ENCODE data around the gene CEP104.

Gene CEP104

GRCh38 chr1:3869751-3870301, 12.8 kb upstream of the CEP104 start:
- POLR2A ChIA-PET: no interaction called here
- no peak for TF ChIP-seq SP1 (IDR thresholded peaks at IDR 0.05)
- TF ChIP-seq ELF4 (IDR thresholded peaks at IDR 0.05): no peak
- TF ChIP-seq ARNT (IDR thresholded peaks at IDR 0.05): no peak
- TF ChIP-seq LEF1 (IDR thresholded peaks at IDR 0.05; ENCODE audit: borderline replicate concordance): no peak
- TF ChIP-seq CTBP1 (IDR thresholded peaks at IDR 0.05; ENCODE audit: borderline replicate concordance): no peak
- no peak for TF ChIP-seq BHLHE40 (IDR thresholded peaks at IDR 0.05; ENCODE audit: borderline replicate concordance)
- TF ChIP-seq, protein P1, sequence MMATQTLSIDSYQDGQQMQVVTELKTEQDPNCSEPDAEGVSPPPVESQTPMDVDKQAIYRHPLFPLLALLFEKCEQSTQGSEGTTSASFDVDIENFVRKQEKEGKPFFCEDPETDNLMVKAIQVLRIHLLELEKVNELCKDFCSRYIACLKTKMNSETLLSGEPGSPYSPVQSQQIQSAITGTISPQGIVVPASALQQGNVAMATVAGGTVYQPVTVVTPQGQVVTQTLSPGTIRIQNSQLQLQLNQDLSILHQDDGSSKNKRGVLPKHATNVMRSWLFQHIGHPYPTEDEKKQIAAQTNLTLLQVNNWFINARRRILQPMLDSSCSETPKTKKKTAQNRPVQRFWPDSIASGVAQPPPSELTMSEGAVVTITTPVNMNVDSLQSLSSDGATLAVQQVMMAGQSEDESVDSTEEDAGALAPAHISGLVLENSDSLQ (IDR thresholded peaks at IDR 0.05): no peak
- TF ChIP-seq SUZ12 (IDR thresholded peaks at IDR 0.05): no peak
- TF ChIP-seq ZNF384 (IDR thresholded peaks at IDR 0.05): no peak
- TF ChIP-seq L3MBTL2 (conservative IDR thresholded peaks at IDR 0.05): no peak
- no peak for TF ChIP-seq FOXK2 (IDR thresholded peaks at IDR 0.05)
- TF ChIP-seq HDGF (IDR thresholded peaks at IDR 0.05; ENCODE audit: borderline replicate concordance): no peak
- TF ChIP-seq FOXM1 (IDR thresholded peaks at IDR 0.05; ENCODE audit: borderline replicate concordance): no peak
- no peak for TF ChIP-seq NFRKB (IDR thresholded peaks at IDR 0.05)
- no peak for TF ChIP-seq TARDBP (IDR thresholded peaks at IDR 0.05)
- TF ChIP-seq FOXA1 (IDR thresholded peaks at IDR 0.05): no peak
- CTCF ChIA-PET: no interaction called here
- peak; percentile 21 for DNase-seq (ENCODE audit: extremely low spot score)

DNA sequence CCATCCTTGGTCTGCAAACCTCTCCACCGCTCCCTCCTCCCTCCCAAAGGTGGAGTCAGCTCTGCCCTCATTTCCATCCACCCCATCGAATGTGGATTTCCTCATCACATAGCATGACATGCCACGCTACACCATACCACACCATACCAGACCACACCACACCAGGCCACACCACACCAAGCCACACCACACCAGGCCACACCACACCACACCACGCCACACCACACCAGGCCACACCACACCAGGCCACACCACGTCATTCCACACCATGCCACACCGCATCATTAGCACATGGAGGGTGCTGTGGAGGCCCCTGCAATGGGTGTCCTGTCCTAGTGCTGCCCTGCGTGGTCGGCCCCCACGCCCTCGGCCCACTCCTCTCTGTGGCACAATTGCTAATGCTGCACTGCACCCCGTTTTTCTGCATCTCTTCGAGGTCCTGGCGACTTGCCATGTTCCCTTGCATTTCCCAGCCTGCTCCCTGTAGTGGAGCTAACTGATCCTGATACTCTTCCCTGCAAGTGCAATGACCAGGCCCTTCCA, 11.5 kb upstream of the CEP104 start:
- DNase-seq (ENCODE audit: extremely low spot score): no peak
- CTCF ChIA-PET: no interaction called here
- POLR2A ChIA-PET: no interaction called here
- TF ChIP-seq SP1 (IDR thresholded peaks at IDR 0.05): no peak
- no peak for TF ChIP-seq LEF1 (IDR thresholded peaks at IDR 0.05; ENCODE audit: borderline replicate concordance)
- TF ChIP-seq ELF4 (IDR thresholded peaks at IDR 0.05): no peak
- no peak for TF ChIP-seq BHLHE40 (IDR thresholded peaks at IDR 0.05; ENCODE audit: borderline replicate concordance)
- no peak for TF ChIP-seq TARDBP (IDR thresholded peaks at IDR 0.05)
- no peak for TF ChIP-seq NFRKB (IDR thresholded peaks at IDR 0.05)
- TF ChIP-seq SUZ12 (IDR thresholded peaks at IDR 0.05): no peak

- TF ChIP-seq L3MBTL2 (conservative IDR thresholded peaks at IDR 0.05) (no peak), HDGF (IDR thresholded peaks at IDR 0.05; ENCODE audit: borderline replicate concordance) (no peak), NFRKB (IDR thresholded peaks at IDR 0.05) (no peak), ELF4 (IDR thresholded peaks at IDR 0.05) (no peak), ZNF384 (IDR thresholded peaks at IDR 0.05) (no peak), BHLHE40 (IDR thresholded peaks at IDR 0.05; ENCODE audit: borderline replicate concordance) (no peak), CTBP1 (IDR thresholded peaks at IDR 0.05; ENCODE audit: borderline replicate concordance) (no peak), SP1 (IDR thresholded peaks at IDR 0.05) (no peak), SUZ12 (IDR thresholded peaks at IDR 0.05) (no peak), LEF1 (IDR thresholded peaks at IDR 0.05; ENCODE audit: borderline replicate concordance) (no peak), TARDBP (IDR thresholded peaks at IDR 0.05) (no peak), FOXK2 (IDR thresholded peaks at IDR 0.05) (no peak)
- DNase-seq (ENCODE audit: extremely low spot score): no peak
- ChIA-PET POLR2A (no interaction called here), CTCF (no interaction called here)
Measured at GRCh38 chr1:3865606-3866160, 8.7 kb upstream of the CEP104 start.

DNA sequence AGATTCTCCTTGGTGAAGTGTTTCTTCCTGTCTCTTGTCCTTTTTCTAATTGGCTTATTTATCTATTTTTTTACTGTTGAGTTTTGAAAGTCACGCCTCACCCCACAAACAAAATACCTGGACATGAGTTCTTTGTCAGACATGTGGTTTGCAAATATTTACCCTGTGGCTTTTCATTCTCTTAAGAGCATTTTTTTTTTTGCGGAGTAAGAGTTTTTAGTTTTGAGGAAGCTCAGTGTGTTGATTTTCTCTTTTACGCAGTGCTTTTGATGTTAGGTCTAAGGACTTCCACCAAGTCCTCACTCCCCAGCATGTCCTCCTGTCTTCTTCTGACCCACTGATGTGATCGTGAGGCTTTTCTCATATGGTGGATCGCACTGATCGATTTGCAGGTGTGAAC, 7.9 kb upstream of the CEP104 start:
- ChIA-PET CTCF (no interaction called here), POLR2A (no interaction called here)
- no peak for TF ChIP-seq LEF1 (IDR thresholded peaks at IDR 0.05; ENCODE audit: borderline replicate concordance)
- TF ChIP-seq, protein P1 (IDR thresholded peaks at IDR 0.05): no peak
- TF ChIP-seq L3MBTL2 (conservative IDR thresholded peaks at IDR 0.05): no peak
- TF ChIP-seq FOXM1 (IDR thresholded peaks at IDR 0.05; ENCODE audit: borderline replicate concordance): no peak
- TF ChIP-seq BHLHE40 (IDR thresholded peaks at IDR 0.05; ENCODE audit: borderline replicate concordance): no peak
- TF ChIP-seq HDGF (IDR thresholded peaks at IDR 0.05; ENCODE audit: borderline replicate concordance): no peak
- no peak for TF ChIP-seq ELF4 (IDR thresholded peaks at IDR 0.05)
- TF ChIP-seq ZNF384 (IDR thresholded peaks at IDR 0.05): no peak
- TF ChIP-seq NFRKB (IDR thresholded peaks at IDR 0.05): no peak
- TF ChIP-seq FOXK2 (IDR thresholded peaks at IDR 0.05): no peak
- no peak for TF ChIP-seq TARDBP (IDR thresholded peaks at IDR 0.05)
- TF ChIP-seq CTBP1 (IDR thresholded peaks at IDR 0.05; ENCODE audit: borderline replicate concordance): no peak
- no peak for TF ChIP-seq SUZ12 (IDR thresholded peaks at IDR 0.05)
- no peak for TF ChIP-seq ARNT (IDR thresholded peaks at IDR 0.05)
- TF ChIP-seq SP1 (IDR thresholded peaks at IDR 0.05): no peak
- TF ChIP-seq FOXA1 (IDR thresholded peaks at IDR 0.05): no peak
- DNase-seq (ENCODE audit: extremely low spot score): no peak

DNA sequence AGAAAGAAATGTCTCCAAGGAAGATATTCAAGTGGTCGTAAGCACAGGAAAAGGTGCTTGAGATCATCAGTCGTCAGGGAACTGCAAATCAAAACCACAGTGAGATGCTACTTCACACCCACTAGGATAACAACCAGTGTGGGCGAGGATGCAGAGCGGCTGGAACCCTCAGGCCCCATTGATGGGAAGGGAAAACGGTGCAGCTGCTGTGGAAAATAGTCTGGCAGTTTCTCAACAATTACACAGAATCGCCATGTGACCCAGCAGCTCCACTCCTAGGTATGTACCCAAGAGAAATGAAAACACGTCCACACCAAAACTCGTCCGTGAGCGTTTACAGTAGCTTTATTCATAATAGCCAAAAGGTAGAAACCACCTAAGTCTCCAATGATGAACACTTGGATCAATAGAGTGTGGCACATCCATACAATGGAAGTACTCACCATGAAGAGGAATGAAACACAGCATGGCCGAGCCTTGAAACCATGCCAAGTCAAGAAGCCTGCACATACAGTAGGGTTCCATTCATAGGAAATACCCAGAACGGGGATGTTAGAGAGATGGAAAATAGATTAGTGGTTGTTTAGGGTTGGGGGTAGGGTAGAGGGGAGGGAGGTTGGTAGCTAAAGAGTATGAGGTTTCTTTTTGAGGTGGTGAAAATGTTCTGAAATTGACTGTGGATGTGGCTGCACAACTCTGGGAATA, 6.4 kb upstream of the CEP104 start:
- TF ChIP-seq ZNF384 (IDR thresholded peaks at IDR 0.05) (no peak), FOXM1 (IDR thresholded peaks at IDR 0.05; ENCODE audit: borderline replicate concordance) (no peak), SP1 (IDR thresholded peaks at IDR 0.05) (no peak), L3MBTL2 (conservative IDR thresholded peaks at IDR 0.05) (no peak), BHLHE40 (IDR thresholded peaks at IDR 0.05; ENCODE audit: borderline replicate concordance) (no peak), NFRKB (IDR thresholded peaks at IDR 0.05) (no peak), ELF4 (IDR thresholded peaks at IDR 0.05) (no peak), LEF1 (IDR thresholded peaks at IDR 0.05; ENCODE audit: borderline replicate concordance) (no peak), ARNT (IDR thresholded peaks at IDR 0.05) (no peak)
- POLR2A ChIA-PET: no interaction called here
- DNase-seq (ENCODE audit: extremely low spot score): no peak
- CTCF ChIA-PET: no interaction called here
